Stimulated activated CD8-positive, alpha-beta memory T cell treated with anti-CD3 and anti-CD28 coated beads, Interleukin-7, amount 100 ng/mL, for 48 hours (primary cell): ENCODE data around the gene IFT88.

ENCODE experiments used
- DNase-seq, 2 donors: peaks; one replicate each; pipeline ENCODE4 v3.0.0-alpha.2; 2020; ENCODE audit warnings: low read depth in 1 of 2; ENCODE audit errors: extremely low read depth in 1 of 2

IFT88 gene

GRCh38 chr13:20561741-20562140, 5.2 kb upstream of the IFT88 start:
- DNase-seq = no peak

DNA sequence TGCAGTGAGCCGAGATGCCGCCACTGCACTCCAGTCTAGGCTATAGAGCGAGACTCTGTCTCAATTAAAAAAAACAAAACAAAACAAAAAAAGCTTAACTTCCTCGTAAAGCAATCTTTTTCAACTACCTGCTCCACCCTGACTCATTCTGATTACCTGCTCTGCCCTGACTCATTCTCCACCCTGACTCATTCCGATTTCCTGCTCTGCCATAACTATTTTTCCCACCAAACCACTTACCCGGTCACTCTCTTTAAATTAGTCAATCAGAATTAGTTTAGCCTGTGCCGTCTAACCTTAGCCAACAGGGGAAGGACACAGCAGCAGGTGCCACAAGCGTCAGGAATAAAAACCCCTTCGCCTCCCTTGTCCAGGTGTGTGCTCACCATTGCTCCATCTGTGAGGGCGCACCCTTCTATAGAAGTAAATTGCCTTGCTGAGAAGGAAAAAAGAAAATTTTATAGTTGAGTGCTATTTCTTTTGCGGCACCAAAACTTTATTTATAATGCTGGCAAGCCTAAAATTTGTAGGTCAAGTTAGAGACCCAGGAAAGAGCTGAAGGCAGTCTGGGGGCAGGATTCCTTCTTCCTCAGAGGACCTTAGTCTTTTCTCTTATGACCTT, 1.7 kb upstream of the IFT88 start:
- DNase-seq = no peak

GRCh38 chr13:20566468-20566897, 474 bp upstream of the IFT88 start:
- DNase-seq = no peak

GRCh38 chr13:20567881-20568528, 1.0 kb downstream of the IFT88 start:
- no peak for DNase-seq

DNA sequence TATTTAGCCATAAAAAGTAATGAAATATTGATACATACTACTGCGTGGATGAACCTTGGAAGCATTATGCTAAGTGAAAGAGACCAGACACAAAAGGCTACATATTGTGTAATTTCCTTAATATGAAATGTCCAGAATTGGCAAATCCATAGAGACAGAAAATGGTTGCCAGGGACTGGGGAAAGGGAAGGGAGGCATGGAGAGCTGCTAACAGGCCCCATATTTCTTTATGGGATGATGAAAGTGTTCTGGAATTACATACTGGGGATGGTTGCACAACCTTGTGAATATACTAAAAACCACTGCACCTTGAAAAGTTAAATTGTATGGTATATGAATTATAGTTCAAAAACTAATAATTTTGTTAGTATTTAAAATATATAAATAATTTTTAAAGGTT, 3.6 kb downstream of the IFT88 start:
- DNase-seq = no peak

DNA sequence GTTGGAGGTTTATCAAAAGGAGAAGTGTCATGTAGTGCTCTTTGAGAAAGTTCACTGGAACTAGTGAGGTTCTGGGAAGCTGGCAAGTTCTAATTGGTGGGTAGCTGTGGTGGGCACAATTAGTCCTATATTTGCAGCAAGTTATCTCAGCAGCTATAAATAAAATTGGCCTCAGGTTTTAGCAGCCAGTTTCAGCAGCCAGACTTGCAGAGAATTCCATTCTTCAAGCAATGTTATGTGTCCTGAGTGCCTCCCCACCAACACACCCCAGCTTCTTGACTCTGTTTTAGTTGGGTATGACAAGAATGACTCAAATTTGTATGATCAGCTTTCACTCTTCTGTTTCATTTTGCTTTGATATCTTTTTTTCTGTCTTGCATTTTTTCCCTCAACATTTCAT, 4.7 kb downstream of the IFT88 start:
- no peak for DNase-seq

DNA sequence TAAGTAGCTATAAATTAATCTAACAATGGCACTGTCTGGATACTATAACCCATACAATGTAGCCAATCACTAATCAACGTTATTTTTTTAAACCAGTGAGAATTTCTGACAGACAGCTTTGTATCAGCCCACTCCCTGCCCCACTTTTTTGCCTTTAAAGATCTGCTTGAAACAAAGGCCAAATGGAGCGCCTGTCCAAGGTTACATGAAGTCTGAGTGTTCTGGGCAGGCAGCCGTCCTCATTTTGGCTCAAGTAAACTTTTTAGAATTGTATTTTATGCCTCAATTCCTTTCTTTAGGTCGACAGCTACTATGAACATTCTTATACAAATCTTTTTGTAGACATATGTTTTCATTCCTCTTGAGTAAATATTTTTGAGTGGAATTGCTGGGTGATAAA, 6.2 kb downstream of the IFT88 start:
- DNase-seq = no peak

DNA sequence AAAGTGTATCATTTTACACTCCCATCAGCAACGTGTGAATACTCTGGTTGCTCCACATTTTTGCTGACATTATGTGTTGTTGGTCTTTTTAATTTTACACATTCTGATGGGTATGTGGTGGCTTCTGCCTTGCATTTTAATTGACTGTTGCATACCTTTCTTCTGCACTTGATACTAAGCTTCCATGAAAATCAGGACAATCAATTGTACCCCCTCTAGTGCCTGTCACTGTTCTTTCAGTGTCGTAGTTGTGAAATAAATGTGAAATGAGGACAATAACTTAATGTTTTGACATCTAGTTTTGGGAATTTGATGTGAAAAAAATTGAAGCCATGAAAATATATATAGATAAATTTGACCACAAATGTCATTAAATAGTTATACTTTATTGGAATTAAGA, 6.7 kb downstream of the IFT88 start:
- no peak for DNase-seq

DNA sequence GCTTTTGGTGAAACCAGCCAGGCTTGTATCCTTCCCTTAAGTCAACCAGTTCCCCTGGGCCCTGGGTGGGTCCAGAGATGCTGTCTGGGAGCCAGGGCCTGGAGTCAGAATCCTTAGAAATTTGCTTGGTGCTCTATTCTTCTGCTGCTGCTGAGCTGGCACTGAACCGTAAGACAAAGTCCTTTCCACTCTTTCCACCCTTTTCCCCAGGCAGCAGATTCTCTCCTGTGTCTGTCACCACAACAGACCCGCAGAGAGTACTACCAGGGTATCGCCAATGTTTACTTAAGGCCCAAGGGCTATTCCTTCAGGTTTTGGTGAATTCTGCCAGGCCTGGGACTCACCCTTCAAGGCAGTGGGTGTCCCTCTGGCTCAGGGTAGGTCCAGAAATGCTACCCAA, 12.2 kb downstream of the IFT88 start:
- no peak for DNase-seq

- no peak for DNase-seq
These were observed 13.3 kb downstream of the IFT88 start for GRCh38 chr13:20580257-20580656.

GRCh38 chr13:20582026-20582425, 15.1 kb downstream of the IFT88 start:
- no peak for DNase-seq

DNA sequence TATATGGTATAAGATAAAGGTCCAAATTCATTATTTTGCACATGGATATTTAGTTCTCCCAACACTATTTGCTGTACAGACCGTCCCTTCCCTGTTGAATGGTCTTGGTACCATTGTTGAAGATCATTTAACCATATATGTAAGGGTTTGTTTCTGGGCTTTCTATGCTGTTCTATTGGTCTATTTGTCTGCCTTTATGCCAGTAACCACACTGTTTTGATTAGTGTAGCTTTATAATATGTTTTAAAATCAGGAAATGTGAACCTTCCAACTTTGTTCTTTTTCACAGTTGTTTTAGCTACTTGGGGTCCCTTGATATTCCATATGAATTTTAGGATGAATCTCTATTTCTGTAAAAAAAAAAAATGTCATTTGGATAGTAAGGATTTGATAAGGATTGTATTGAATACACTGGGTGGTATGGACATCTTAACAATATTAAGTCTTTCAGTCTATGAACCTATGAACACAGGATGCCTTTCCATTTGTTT, 16.9 kb downstream of the IFT88 start:
- no peak for DNase-seq

DNA sequence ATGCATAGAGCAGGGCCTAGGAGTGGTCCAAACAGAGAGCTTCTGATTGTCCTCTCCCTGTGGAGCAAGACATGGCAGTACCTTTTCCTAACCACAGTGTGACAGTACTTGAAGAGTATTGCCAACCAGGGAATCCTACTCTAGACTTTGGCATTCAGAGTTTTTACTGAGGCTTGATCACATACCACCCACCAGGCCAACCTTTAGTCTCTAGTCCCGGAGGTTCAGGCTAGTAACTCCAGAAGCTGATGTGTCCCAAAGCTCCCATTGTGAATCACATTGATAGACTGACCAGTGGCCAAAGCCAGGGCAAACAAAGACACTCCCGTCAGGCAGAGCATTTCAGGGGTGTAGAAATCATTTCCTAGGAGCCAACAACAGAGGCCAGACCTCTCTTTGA, 18.4 kb downstream of the IFT88 start:
- DNase-seq = no peak

- DNase-seq = no peak
These were observed 21.7 kb downstream of the IFT88 start for GRCh38 chr13:20588529-20589110.

DNA sequence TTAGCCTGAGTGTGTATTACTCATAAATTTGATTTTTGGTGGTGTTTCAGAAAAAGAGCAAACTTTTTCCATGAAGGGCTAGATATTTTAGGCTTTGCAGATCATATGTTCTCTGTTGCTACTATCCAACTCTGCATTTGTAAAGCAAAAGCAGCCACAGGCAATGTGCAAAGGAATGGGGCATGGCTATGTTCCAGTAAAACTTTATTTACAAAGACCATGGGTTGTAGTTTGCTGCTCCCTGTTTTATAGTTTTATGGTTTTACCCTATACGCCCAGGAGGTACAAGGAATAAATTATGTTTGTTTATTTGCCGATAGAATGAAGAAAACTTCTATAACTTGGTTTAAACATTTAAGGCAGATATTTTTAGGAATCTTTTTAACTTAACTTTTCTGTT, 23.6 kb downstream of the IFT88 start:
- no peak for DNase-seq

GRCh38 chr13:20592606-20593005, 25.6 kb downstream of the IFT88 start:
- no peak for DNase-seq

GRCh38 chr13:20594280-20594679, 27.3 kb downstream of the IFT88 start:
- no peak for DNase-seq

DNA sequence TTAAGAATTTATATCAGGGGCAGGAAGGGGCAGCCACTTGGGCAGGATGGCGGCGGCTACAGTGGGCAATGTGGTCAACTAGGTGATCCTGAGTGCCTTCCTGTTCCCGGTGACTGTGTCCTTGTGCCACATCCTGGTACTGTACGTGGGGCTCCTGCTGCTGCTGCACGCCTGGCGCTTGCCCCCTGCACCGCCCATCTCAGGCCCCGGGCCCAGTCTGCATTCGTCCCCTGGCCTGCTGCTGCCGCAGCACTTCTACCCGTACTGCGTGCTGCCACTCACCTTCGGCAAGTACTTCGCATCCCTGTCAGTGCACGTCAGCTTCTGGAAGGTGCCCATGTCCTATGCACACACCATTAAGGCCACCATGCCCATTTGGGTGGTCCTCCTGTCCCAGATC, 40.1 kb downstream of the IFT88 start:
- DNase-seq = no peak

GRCh38 chr13:20608438-20609020, 41.6 kb downstream of the IFT88 start:
- DNase-seq = no peak

DNA sequence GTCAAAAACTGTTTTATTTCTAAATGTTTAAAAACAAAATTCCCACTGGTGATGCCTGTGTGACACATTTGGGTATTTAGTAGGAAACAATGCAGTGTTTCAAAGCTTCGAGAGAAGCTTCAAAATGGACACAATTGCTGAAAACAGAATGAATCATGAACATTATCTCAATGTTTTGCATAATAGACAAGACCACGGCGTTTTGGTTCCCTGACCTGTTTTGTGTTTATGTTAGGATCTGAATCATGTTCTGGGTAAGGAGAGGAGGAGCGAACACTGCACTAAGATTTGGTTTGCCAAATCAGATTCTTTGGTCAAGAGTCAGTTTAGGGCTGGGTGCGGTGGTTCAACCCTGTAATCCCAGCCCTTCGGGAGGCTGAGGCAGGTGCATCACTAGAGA, 42.2 kb downstream of the IFT88 start:
- no peak for DNase-seq

DNA sequence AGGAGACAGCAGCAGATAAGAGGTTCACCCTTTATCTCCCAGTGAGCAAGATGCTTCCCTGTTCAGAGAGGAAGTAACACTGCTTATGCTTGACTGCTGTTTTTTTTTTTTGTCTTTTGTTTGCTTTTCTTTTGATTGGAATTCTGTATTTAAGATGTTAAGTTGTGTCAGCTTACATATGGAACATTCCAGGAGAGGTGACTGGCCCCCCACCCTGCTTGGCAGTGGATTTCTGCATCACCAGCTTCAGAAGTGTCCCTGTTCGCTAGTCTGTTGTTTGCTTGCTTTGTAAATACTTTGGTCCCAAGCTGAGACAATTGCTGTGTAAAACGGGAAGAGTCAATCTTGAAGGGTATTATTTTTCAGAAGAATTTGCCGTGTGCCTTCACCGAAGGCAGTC, 43.0 kb downstream of the IFT88 start:
- DNase-seq = no peak
